ENCODE data around the gene ERGIC1. TPM values are rescaled to one million over a fixed set of nuclear protein-coding genes. Genes with fewer than 3 reads are reported as not detected.
A peak's percentile ranks its signal among the peaks of the same experiment; 100 is the strongest.

ERGIC1 gene
- total RNA-seq, 1 donor from 2014 or later = 105 TPM

DNA sequence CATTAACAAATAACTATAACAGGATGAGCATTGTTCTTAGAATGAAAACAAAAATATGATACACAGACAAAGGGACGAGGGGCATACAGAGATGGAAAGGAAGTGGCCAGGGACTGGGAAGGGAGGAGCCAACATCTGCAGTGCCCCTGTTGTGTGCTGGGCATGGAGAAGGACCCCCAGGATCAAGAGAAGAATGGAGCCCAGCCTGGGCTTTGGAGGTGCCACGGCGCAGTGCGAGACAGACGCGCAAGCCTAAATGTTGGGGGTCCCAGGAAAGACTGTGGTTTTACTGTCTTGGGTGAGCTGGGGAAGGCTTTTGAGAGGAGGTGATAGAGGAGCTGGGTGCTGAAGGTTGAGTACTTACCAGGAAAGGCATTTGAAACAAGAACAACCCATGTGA lies 34.6 kb upstream of the ERGIC1 start:
- no peak for DNase-seq (ENCODE audit: extremely low spot score, unreplicated experiment)
- Mint-ChIP-seq H3K27me3 (no peaks in the 10 kb centered on the region), H3K4me3 (no peak overlapping the region), H3K36me3 (no peaks in the 10 kb centered on the region), H3K9me3 (peaks cover 5% of the 10 kb centered on the region), H3K27ac (peak overlapping the region; percentile 46), H3K4me1 (ENCODE audit: unreplicated experiment) (peaks cover 15% of the 10 kb centered on the region)
- TF ChIP-seq, protein P1, sequence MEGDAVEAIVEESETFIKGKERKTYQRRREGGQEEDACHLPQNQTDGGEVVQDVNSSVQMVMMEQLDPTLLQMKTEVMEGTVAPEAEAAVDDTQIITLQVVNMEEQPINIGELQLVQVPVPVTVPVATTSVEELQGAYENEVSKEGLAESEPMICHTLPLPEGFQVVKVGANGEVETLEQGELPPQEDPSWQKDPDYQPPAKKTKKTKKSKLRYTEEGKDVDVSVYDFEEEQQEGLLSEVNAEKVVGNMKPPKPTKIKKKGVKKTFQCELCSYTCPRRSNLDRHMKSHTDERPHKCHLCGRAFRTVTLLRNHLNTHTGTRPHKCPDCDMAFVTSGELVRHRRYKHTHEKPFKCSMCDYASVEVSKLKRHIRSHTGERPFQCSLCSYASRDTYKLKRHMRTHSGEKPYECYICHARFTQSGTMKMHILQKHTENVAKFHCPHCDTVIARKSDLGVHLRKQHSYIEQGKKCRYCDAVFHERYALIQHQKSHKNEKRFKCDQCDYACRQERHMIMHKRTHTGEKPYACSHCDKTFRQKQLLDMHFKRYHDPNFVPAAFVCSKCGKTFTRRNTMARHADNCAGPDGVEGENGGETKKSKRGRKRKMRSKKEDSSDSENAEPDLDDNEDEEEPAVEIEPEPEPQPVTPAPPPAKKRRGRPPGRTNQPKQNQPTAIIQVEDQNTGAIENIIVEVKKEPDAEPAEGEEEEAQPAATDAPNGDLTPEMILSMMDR (conservative IDR thresholded peaks at IDR 0.05) = no peak

DNA sequence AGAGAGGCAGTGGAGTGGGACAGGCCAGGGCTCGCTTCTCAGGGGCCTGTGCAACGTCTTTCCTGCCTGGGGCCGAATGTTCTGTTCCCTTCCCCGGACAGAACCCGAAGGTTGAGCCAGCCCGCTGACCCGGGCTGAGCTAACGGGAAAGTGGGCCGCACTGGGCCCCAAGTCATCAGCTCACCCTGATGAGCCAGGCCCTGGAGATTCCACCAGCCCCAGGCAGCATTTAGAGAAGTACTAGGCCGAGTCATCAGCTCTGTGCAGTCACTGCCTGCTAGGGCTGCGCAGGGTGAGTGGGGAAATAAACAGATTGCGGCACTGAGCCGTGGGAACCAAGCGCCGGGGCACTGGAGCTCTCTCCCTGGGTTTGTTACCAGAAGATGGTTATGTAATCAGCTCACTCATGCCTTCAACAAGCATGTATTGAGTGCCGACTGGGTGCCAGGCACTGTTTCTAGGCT lies 33.9 kb upstream of the ERGIC1 start:
- Mint-ChIP-seq H3K27me3 (no peaks in the 10 kb centered on the region), H3K27ac (peak overlapping the region; percentile 96), H3K9me3 (peaks cover 5% of the 10 kb centered on the region), H3K4me3 (no peak overlapping the region), H3K4me1 (ENCODE audit: unreplicated experiment) (peaks cover 15% of the 10 kb centered on the region), H3K36me3 (no peaks in the 10 kb centered on the region)
- TF ChIP-seq, protein P1 (conservative IDR thresholded peaks at IDR 0.05) = no peak
- DNase-seq (ENCODE audit: extremely low spot score, unreplicated experiment) = no peak

DNA sequence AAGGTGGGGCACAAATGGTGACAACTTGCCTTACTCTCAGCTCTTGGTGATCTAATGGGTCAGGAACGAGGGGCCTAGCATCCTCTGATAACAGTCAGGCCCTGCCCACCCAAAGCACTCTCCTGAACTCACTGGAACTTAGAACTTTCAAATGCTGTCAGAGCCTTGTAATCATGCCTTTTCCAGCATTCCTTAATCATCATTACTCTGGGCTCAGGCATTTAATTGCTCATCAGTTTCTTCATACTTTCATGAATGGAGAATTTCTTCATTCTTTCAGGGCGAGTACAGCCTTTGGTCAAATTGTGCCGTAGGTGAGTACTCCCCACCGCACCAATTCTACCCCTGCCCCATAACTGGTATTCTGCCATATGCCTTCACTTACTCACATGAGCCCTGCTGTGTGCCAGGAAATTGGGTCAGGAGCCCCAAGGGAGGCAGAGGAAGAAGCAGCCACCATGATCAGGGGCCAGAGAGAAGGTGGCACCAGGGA lies 32.8 kb upstream of the ERGIC1 start:
- H3K9me3 Mint-ChIP-seq = peaks cover 5% of the 10 kb centered on the region
- H3K27me3 Mint-ChIP-seq = no peaks in the 10 kb centered on the region
- H3K27ac Mint-ChIP-seq = peak overlapping the region; percentile 96
- no peaks in the 10 kb centered on the region for H3K36me3 Mint-ChIP-seq
- TF ChIP-seq, protein P1 (conservative IDR thresholded peaks at IDR 0.05) = no peak
- peaks cover 15% of the 10 kb centered on the region for H3K4me1 Mint-ChIP-seq (ENCODE audit: unreplicated experiment)
- DNase-seq (ENCODE audit: extremely low spot score, unreplicated experiment) = no peak
- no peak overlapping the region for H3K4me3 Mint-ChIP-seq

DNA sequence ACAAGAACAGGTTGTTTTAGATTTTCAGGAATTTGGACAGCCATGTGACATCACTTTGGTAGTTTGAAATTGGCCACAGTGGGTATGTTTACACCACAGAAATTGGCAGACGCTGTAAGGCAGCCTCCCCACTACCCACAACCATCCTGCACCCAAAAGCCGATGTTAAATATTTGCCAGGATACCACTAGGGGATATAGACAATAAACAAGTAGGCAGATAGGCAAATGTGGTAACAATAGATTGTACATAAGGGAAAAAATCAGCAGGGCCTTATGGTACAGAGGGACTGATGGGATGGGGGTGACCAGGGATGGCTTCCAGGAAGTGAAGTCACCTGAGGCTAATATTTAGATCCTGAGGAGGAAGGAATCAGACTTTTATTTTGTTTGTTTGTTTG lies 31.9 kb upstream of the ERGIC1 start:
- Mint-ChIP-seq H3K4me1 (ENCODE audit: unreplicated experiment) (peaks cover 18% of the 10 kb centered on the region), H3K9me3 (peaks cover 5% of the 10 kb centered on the region), H3K36me3 (no peaks in the 10 kb centered on the region), H3K27ac (peak overlapping the region; percentile 96), H3K27me3 (no peaks in the 10 kb centered on the region), H3K4me3 (no peak overlapping the region)
- TF ChIP-seq, protein P1 (conservative IDR thresholded peaks at IDR 0.05) = no peak
- no peak for DNase-seq (ENCODE audit: extremely low spot score, unreplicated experiment)

DNA sequence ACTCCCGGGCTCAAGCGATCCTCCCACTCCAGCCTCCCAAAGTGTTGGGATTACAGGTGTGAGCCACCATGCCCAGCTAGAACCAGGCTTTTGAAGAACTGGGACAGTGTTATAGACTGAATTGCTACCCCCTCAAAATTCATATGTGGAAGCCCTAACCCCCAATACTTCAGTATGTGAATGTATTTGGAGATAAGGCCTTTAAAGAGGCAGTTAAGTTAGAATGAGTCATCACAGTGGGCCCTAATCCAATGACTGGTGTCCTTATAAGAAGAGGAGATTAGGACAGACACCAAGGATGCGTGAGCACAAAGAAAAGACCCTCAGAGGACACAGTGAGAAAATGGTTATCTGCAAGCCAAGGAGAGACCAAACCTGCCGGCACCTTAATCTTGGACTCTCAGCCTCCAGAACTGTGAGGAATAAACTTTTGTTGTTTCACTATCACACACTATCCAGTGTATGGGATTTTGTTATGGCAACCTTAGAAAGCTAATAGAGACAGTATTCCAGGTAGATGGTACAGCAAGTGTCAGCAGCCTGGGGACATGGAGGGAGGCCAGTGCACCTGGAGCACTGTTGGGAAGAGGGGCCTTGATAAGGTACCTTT lies 31.4 kb upstream of the ERGIC1 start:
- Mint-ChIP-seq H3K36me3 (no peaks in the 10 kb centered on the region), H3K27ac (peak overlapping the region; percentile 96), H3K9me3 (peaks cover 5% of the 10 kb centered on the region), H3K4me3 (no peak overlapping the region), H3K27me3 (no peaks in the 10 kb centered on the region), H3K4me1 (ENCODE audit: unreplicated experiment) (peaks cover 19% of the 10 kb centered on the region)
- TF ChIP-seq, protein P1 (conservative IDR thresholded peaks at IDR 0.05) = no peak
- DNase-seq (ENCODE audit: extremely low spot score, unreplicated experiment) = no peak
